ENCODE results near the gene MSI2.

Gene MSI2

GRCh38 chr17:57370037-57370581, 113.8 kb downstream of the MSI2 start:
- DNase-seq (ENCODE audit: low read depth): peak; percentile 14

GRCh38 chr17:57370619-57371018, 114.3 kb downstream of the MSI2 start:
- no peak for DNase-seq (ENCODE audit: low read depth)

DNA sequence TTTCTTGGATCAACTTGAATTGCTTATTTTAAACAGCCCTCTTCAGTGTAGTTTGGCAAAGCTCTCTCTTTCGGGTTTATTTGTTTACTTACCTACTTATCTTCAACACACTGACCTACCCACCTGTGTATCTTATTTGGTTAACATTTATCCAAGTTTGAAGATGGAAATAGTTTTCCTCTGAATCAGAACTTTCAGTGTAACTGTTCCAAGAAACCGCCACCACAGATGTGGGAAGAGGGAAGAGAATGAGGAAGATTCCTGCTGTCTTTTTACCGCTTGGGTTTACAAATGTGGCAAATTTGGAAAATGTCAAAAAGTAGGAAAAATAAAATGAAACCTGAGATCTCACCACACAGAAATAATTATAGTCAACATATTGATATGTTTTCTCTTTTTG, 115.8 kb downstream of the MSI2 start:
- no peak for DNase-seq (ENCODE audit: low read depth)

DNA sequence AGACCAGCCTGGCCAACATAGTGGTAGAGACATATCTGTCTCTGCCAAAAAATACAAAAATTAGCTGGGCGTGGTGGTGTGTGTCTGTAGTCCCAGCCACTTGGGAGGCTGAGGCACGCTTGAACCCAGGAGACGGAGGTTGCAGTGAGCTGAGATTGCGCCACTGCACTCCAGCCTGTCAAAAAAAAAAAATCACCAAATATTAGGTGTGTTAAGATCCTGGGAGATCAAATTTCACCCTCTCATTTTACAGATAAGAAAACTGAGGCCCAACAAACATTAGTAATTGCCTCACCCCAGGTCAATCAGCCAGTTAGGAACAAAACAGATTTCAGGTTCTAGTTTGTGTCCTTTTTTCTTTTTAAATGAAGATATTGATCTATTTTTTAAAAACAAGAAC, 116.7 kb downstream of the MSI2 start:
- DNase-seq (ENCODE audit: low read depth): no peak

DNA sequence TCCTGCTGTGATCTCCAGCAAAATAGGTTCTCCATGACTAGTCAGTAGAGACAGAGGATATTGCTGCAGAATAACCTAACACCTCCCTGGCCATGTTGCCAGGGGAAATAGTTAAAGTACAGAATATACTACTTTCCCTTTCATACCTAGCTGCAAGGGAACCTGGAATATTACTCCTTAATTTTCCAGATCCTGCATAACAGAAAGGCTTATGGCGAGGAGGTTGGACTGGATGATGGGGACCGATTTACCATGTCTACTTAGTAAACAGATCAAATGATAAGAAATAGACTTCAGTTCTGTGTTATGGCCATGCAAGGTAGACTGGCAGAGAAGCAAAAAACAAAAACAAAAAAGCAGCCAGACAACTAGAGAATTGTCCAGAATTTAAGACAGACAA, 117.4 kb downstream of the MSI2 start:
- DNase-seq (ENCODE audit: low read depth): no peak

DNA sequence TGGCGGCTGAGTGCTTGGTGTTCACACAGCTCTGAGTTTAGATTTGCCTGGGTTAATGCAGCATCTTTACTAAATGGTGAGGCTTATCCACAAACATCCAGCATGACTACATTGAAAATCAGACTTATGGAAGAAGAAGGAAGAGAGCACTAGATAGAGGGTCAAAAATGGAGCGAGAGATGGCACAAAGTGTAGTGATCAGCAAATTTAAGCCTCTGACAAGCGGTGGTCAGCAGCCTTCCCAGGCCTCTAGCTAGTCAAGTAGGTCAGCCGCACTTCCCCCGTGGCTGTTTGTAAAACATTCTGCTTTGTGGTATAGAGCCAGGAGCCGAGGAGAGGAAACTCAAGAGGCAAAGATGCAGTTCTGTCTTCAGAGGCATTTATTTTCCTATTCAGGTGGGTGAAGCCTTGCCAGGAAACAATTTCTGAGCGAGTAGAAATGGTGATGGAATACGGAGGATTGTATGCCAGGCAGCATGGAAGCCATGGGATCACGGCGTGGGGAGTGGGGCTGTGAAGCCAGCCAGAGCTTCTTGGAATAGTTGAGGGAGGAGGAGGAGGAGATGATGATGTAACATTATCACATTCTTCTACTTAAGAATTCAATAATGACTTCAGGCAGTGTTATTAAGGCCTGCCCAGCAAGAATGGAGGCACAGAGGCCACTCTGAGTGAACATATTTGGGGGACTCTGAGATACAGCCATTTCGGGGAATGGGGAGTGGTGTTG, 118.9 kb downstream of the MSI2 start:
- DNase-seq (ENCODE audit: low read depth): no peak

GRCh38 chr17:57375770-57376225, 119.5 kb downstream of the MSI2 start:
- DNase-seq (ENCODE audit: low read depth): no peak

DNA sequence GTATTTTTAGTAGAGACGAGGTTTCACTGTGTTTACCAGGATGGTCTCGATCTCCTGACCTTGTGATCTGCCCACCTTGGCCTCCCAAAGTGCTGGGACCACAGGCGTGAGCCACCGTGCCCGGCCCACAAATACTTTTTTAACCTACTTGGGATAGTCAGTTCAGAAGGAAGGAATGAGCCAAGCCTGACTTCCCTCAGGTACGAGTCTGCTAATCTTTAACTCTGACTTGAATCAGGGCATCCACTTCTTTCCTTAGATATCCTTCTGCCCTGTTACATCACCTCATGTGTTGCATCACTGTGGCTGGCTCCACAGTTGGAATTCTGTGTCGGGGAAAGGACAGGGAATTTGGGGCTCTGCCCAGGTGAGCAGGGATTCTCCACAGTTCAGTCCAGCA, 120.8 kb downstream of the MSI2 start:
- no peak for DNase-seq (ENCODE audit: low read depth)

DNA sequence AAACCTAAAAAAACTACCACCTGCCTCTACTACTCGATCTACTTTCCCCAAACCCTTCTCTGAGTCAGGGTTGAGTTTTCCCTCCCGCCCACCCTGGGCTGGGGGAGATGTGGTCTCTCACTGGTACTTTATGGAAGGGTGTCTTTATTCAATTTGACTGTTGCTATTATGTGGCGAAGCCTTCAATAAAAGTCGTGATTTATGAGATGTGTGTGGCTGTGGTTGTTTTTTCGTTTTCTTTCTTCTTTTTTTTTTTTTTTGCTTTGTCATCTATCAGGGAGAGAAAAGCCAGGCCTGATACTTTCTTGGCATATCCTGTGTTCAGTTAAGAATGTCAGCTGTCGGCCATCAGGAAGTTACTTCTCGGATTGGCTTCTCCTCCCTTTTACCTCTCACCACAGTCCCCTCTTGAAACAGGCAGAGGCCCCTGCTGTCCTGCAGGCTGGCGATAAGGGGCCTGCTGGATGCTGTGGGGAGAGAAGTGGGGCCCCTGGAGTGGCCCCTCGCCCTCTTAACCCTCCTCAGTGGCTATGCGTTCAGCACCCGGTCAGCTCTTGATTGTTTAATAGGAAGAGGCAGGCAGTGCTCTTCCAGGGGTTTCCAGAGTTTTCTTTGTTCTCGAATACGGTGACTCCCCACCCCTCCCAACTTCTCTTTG, 123.0 kb downstream of the MSI2 start:
- no peak for DNase-seq (ENCODE audit: low read depth)

GRCh38 chr17:57379895-57380434, 123.6 kb downstream of the MSI2 start:
- no peak for DNase-seq (ENCODE audit: low read depth)

DNA sequence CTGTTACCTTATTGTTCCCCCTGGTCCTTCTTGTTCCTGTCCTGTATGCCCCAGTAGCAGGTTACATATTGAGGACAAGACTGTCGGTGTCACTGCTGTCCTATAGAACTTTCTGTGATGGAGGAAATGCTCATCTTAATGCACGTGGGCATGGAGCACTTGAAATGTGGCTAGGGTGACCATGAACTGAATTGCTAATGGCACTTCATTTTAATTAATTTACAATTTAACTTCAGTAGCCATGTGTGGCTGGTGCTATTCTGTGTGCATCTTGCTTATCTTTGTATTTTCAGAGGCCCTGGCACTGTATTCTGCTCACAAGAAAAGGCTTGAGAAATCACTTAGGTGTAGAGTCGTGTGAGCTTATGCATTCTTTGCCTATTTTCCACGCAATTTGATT, 125.2 kb downstream of the MSI2 start:
- DNase-seq (ENCODE audit: low read depth): no peak

GRCh38 chr17:57384219-57384618, 127.9 kb downstream of the MSI2 start:
- no peak for DNase-seq (ENCODE audit: low read depth)

- DNase-seq (ENCODE audit: low read depth): no peak
Observed at GRCh38 chr17:57385975-57386374, 129.7 kb downstream of the MSI2 start.

GRCh38 chr17:57387575-57387974, 131.3 kb downstream of the MSI2 start:
- DNase-seq (ENCODE audit: low read depth): no peak

DNA sequence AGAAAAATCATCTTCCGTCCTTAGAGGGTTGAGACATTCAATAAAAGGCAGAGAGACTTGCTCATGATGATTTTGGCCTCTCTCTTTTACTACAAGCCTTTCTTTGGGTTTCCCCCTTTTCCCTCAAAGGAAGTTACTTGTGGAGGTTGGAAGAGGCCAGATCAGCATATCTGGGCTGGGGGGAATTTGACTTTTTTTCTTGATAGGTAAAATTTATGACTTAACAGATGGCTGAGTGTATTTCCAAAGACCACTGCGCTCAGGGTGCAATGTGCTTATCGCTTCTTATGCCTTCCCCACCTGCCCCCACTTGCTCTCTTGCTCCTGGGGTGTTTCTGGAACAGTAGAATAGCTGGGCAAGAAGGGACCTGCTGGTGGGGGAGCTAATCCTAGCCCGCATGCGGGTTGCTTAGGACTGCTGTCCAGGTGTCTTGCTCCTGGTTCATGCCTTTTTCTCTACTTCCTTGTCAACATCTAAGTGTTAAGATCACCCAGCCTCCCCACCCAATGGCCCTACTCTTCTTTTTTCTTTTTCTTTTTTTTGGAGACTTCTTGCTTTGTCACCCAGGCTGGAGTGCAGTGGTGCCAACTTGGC, 131.9 kb downstream of the MSI2 start:
- no peak for DNase-seq (ENCODE audit: low read depth)

GRCh38 chr17:57389473-57389872, 133.2 kb downstream of the MSI2 start:
- DNase-seq (ENCODE audit: low read depth): no peak

GRCh38 chr17:57391076-57391825, 134.9 kb downstream of the MSI2 start:
- no peak for DNase-seq (ENCODE audit: low read depth)

GRCh38 chr17:57391857-57392471, 135.6 kb downstream of the MSI2 start:
- no peak for DNase-seq (ENCODE audit: low read depth)

DNA sequence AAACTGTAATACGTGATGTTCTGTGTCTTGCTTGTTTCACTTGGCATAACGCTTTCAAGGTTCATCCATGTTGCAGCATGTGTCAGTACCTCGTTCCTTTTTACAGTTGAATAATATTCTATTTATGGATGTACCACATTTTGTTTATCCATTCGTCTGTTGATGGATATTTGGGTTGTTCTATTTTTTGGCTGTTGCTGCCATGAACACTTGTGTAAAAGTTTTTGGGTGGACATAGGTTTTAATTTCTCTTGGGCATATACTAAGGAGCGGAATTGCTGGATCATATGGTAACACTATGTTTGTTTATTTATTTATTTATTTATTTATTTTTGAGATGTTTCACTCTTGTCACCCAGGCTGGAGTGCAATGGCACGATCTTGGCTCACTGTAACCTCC, 137.0 kb downstream of the MSI2 start:
- DNase-seq (ENCODE audit: low read depth): no peak

GRCh38 chr17:57394375-57394774, 138.1 kb downstream of the MSI2 start:
- no peak for DNase-seq (ENCODE audit: low read depth)

DNA sequence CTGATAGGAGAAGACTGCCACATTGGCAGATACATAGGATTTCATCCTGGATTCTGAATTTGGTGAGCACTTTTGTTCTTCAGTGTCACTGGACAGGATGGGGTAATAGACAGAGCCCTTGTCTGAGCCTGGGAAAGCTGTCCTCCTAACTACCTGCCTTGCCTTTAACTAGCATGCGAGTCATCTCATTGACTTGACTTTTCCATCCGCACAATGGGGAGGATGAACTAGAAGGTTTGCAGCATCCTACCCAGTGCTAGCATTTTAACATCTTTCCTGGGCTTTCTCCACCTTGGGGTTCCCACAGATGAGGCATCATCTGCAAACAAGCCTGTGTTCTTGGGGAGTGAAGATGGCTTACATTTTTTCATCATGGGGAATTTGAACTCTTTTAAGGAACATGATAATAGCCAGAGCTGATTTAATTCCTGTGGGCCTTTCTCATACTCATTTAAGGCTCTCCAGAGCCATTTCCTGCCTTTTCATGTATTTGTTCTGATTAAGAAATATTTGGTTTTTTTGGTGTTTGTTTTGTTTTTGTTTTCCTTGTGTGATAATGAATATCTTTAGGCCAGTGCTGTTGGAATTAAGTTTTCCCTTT, 139.5 kb downstream of the MSI2 start:
- no peak for DNase-seq (ENCODE audit: low read depth)
